ENCODE measurements around the gene SMIM7.
"Not testable (repeated sequence)": the region's sequence is repeated elsewhere in the genome, so short reads cannot be mapped to it uniquely, and the experiment has no call there.

DNA sequence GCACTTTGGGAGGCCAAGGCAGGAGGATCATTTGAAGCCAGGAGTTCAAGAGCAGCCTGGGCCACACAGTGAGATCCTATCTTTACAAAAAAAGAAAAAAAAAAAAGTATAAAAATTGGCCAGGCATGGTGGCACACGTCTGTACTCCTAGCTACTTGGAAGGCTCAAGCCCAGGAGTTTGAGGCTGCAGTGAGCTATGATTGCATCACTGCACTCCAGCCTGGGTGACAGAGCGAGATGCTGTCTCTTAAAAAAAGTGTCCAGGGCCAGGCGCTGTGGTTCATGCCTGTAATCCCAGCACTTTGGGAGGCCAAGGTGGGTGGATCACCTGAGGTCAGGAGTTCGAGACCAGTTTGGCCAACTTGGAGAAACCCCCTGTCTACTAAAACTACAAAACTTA is 13.9 kb upstream of the SMIM7 start:
- TF ChIP-seq POLR2A, POLR2AphosphoS5 (IDR thresholded peaks at IDR 0.05): not testable (repeated sequence)
